ENCODE results near the gene C20orf204. TPM values are rescaled to one million over a fixed set of nuclear protein-coding genes. Genes with fewer than 3 reads are reported as not detected.
"Not testable (repeated sequence)": the region's sequence is repeated elsewhere in the genome, so short reads cannot be mapped to it uniquely, and the experiment has no call there.

Gene C20orf204
- polyA plus RNA-seq, 1 donor from 2014 or later, result 6.0 TPM

- Histone ChIP-seq H3K79me2 (replicated peaks; ENCODE audit: insufficient read depth, low read length) (no peaks in the 10 kb centered on the region), H3K4me2 (ENCODE audit: low read length) (no peak overlapping the region), H3F3A (ENCODE audit: insufficient read depth, low read length, poor library complexity, severe bottlenecking) (no peaks in the 10 kb centered on the region), H2AFZ (ENCODE audit: low read depth, low read length) (no peak overlapping the region), H4K20me1 (ENCODE audit: insufficient read depth) (no peaks in the 10 kb centered on the region), H3K4me3 (ENCODE audit: low read length) (peak overlapping the region; percentile 71), H3K36me3 (ENCODE audit: insufficient read depth, low read length) (no peaks in the 10 kb centered on the region), H3K9me3 (ENCODE audit: low read length) (no peaks in the 10 kb centered on the region), H3K27me3 (ENCODE audit: insufficient read depth, low read depth, low read length) (peaks cover 22% of the 10 kb centered on the region), H3K9ac (ENCODE audit: low read length) (peak overlapping the region; percentile 64), H3K27ac (ENCODE audit: low read length) (no peak overlapping the region), H3K9me2 (ENCODE audit: insufficient read depth, low read length) (no peaks in the 10 kb centered on the region)
- TF ChIP-seq MXI1 (conservative IDR thresholded peaks at IDR 0.05; ENCODE audit: poor library complexity, severe bottlenecking) (no peak), CTCF (IDR thresholded peaks at IDR 0.05; ENCODE audit: poor library complexity, severe bottlenecking) (no peak), REST (IDR thresholded peaks at IDR 0.05; ENCODE audit: borderline replicate concordance) (no peak), TAF1 (IDR thresholded peaks at IDR 0.05; ENCODE audit: low read depth) (no peak), RAD21 (conservative IDR thresholded peaks at IDR 0.05) (no peak), SMC3 (conservative IDR thresholded peaks at IDR 0.05; ENCODE audit: poor library complexity) (no peak), EP300 (conservative IDR thresholded peaks at IDR 0.05; ENCODE audit: poor library complexity, severe bottlenecking) (no peak), EZH2 (IDR thresholded peaks at IDR 0.05; ENCODE audit: borderline replicate concordance, insufficient read depth, low read length, poor library complexity, severe bottlenecking) (no peak), POLR2AphosphoS5 (IDR thresholded peaks at IDR 0.05) (no peak)
Observed at GRCh38 chr20:64084685-64085152, 48.7 kb downstream of the C20orf204 start.

- no peak for TF ChIP-seq REST (IDR thresholded peaks at IDR 0.05; ENCODE audit: borderline replicate concordance)
- TF ChIP-seq EZH2 (IDR thresholded peaks at IDR 0.05; ENCODE audit: borderline replicate concordance, insufficient read depth, low read length, poor library complexity, severe bottlenecking), result no peak
- TF ChIP-seq RAD21 (conservative IDR thresholded peaks at IDR 0.05), result no peak
- TF ChIP-seq TAF1 (IDR thresholded peaks at IDR 0.05; ENCODE audit: low read depth), result no peak
- TF ChIP-seq CTCF (IDR thresholded peaks at IDR 0.05; ENCODE audit: poor library complexity, severe bottlenecking), result no peak
- TF ChIP-seq POLR2AphosphoS5 (IDR thresholded peaks at IDR 0.05), result no peak
- no peak for TF ChIP-seq SMC3 (conservative IDR thresholded peaks at IDR 0.05; ENCODE audit: poor library complexity)
- TF ChIP-seq MXI1 (conservative IDR thresholded peaks at IDR 0.05; ENCODE audit: poor library complexity, severe bottlenecking), result no peak
- TF ChIP-seq EP300 (conservative IDR thresholded peaks at IDR 0.05; ENCODE audit: poor library complexity, severe bottlenecking), result no peak
- Histone ChIP-seq H3K27ac (ENCODE audit: low read length) (no peak overlapping the region), H3K9me3 (ENCODE audit: low read length) (no peaks in the 10 kb centered on the region), H3K9ac (ENCODE audit: low read length) (no peak overlapping the region), H4K20me1 (ENCODE audit: insufficient read depth) (no peaks in the 10 kb centered on the region), H3K4me3 (ENCODE audit: low read length) (no peak overlapping the region), H3K79me2 (replicated peaks; ENCODE audit: insufficient read depth, low read length) (no peaks in the 10 kb centered on the region), H3K36me3 (ENCODE audit: insufficient read depth, low read length) (no peaks in the 10 kb centered on the region), H3K4me2 (ENCODE audit: low read length) (no peak overlapping the region), H3K27me3 (ENCODE audit: insufficient read depth, low read depth, low read length) (peaks cover 17% of the 10 kb centered on the region), H2AFZ (ENCODE audit: low read depth, low read length) (no peak overlapping the region), H3F3A (ENCODE audit: insufficient read depth, low read length, poor library complexity, severe bottlenecking) (no peaks in the 10 kb centered on the region), H3K9me2 (ENCODE audit: insufficient read depth, low read length) (no peaks in the 10 kb centered on the region)
Observed at GRCh38 chr20:64086801-64087200, 50.8 kb downstream of the C20orf204 start.

- peaks cover 17% of the 10 kb centered on the region for H3K27me3 ChIP-seq (ENCODE audit: insufficient read depth, low read depth, low read length)
- H3K9ac ChIP-seq (ENCODE audit: low read length); H3K27ac ChIP-seq (ENCODE audit: low read length); H2AFZ ChIP-seq (ENCODE audit: low read depth, low read length); H3K9me3 ChIP-seq (ENCODE audit: low read length); H3K4me3 ChIP-seq (ENCODE audit: low read length); H3K79me2 ChIP-seq (replicated peaks; ENCODE audit: insufficient read depth, low read length); H3K9me2 ChIP-seq (ENCODE audit: insufficient read depth, low read length); H3K36me3 ChIP-seq (ENCODE audit: insufficient read depth, low read length); H3F3A ChIP-seq (ENCODE audit: insufficient read depth, low read length, poor library complexity, severe bottlenecking); H3K4me2 ChIP-seq (ENCODE audit: low read length); H4K20me1 ChIP-seq (ENCODE audit: insufficient read depth): not testable (repeated sequence)
Observed at GRCh38 chr20:64087226-64087825, 51.3 kb downstream of the C20orf204 start.

Measured in neural cell (in vitro differentiated cells).